WTC11 (cell line): ENCODE data around the gene TBC1D19. TPM values are rescaled to one million over a fixed set of nuclear protein-coding genes. Genes with fewer than 3 reads are reported as not detected.

Source experiments
- ATAC-seq: fragments of 200-7000 bp; cut with Tn5 transposase; 2 replicates; pipeline ENCODE4 v1.10.0; 2021; ENCODE audit warnings: mild to moderate bottlenecking, moderate library complexity
- CTCF ChIA-PET: fragments of 300-600 bp; sonication (Branson Sonifier 250); formaldehyde crosslinking; loops from one replicate; lab custom pipeline; 2021; ENCODE audit warnings: antibody characterized with exemption; lab: Charles Lee
- POLR2A ChIA-PET: fragments of 350-600 bp; sonication (Branson Sonifier 250); formaldehyde crosslinking; loops from one replicate; lab custom pipeline; 2021; ENCODE audit warnings: antibody characterized with exemption; lab: Charles Lee
- DNase-seq: peaks from one replicate; pipeline ENCODE4 v3.0.0; 2021; ENCODE audit warnings: low spot score
- H3K27ac Mint-ChIP-seq: 2 replicates; pipeline ENCODE4 v1.8.0; 2021; ENCODE audit warnings: mixed read lengths
- H3K27me3 Mint-ChIP-seq: 2 replicates; pipeline ENCODE4 v1.8.0; 2021; ENCODE audit warnings: low read depth, mild to moderate bottlenecking, moderate library complexity, mixed read lengths
- H3K36me3 Mint-ChIP-seq: 2 replicates; pipeline ENCODE4 v1.8.0; 2021; ENCODE audit warnings: mixed read lengths
- H3K4me1 Mint-ChIP-seq: 2 replicates; pipeline ENCODE4 v1.8.0; 2022; ENCODE audit warnings: mixed read lengths
- H3K4me3 Mint-ChIP-seq: 2 replicates; pipeline ENCODE4 v1.8.0; 2021; ENCODE audit warnings: mild to moderate bottlenecking, moderate library complexity, mixed read lengths
- H3K9me3 Mint-ChIP-seq: 2 replicates; pipeline ENCODE4 v1.8.0; 2021; ENCODE audit warnings: mixed read lengths
- CREM ChIP-seq: sonication (generic); formaldehyde crosslinking; IDR thresholded peaks from 2 replicates; pipeline ENCODE4 v1.8.1; 2022; ENCODE audit warnings: mild to moderate bottlenecking, missing genetic modification reagents, moderate library complexity
- JAZF1 ChIP-seq: fragments of 250-450 bp; sonication (Bioruptor Pico); IDR thresholded peaks from 2 replicates; pipeline ENCODE4 v1.9.0; 2021; ENCODE audit warnings: moderate library complexity, mild to moderate bottlenecking, inconsistent platforms
- MLX ChIP-seq: sonication (generic); formaldehyde crosslinking; IDR thresholded peaks from 2 replicates; pipeline ENCODE4 v1.8.1; 2023; ENCODE audit warnings: mild to moderate bottlenecking, missing genetic modification reagents, moderate library complexity
- NR3C1 ChIP-seq: sonication (generic); formaldehyde crosslinking; conservative IDR thresholded peaks from 2 replicates; pipeline ENCODE4 v1.8.1; 2023; ENCODE audit warnings: low read depth, mild to moderate bottlenecking, missing genetic modification reagents
- OVOL2 ChIP-seq: fragments of 250-450 bp; sonication (Bioruptor Pico); IDR thresholded peaks from 2 replicates; pipeline ENCODE4 v1.9.0; 2021; ENCODE audit warnings: mild to moderate bottlenecking, borderline replicate concordance
- PRDM15 ChIP-seq: sonication (generic); formaldehyde crosslinking; IDR thresholded peaks from 2 replicates; pipeline ENCODE4 v1.8.0; 2022; ENCODE audit warnings: missing genetic modification reagents
- SOX15 ChIP-seq: fragments of 250-450 bp; sonication (Bioruptor Pico); IDR thresholded peaks from 2 replicates; pipeline ENCODE4 v1.9.0; 2021; ENCODE audit warnings: mild to moderate bottlenecking
- ZNF121 ChIP-seq: sonication (generic); formaldehyde crosslinking; IDR thresholded peaks from 2 replicates; pipeline ENCODE4 v1.8.0; 2023; ENCODE audit warnings: missing genetic modification reagents
- ZNF138 ChIP-seq: sonication (generic); formaldehyde crosslinking; conservative IDR thresholded peaks from 2 replicates; pipeline ENCODE4 v1.8.1; 2022; ENCODE audit warnings: mild to moderate bottlenecking, moderate library complexity, missing genetic modification reagents
- ZNF416 ChIP-seq: fragments of 250-450 bp; sonication (Bioruptor Pico); IDR thresholded peaks from 2 replicates; pipeline ENCODE4 v1.9.0; 2021; ENCODE audit warnings: mild to moderate bottlenecking, inconsistent platforms
- total RNA-seq: library from RNA; stranded (reverse); gene quantifications from 3 replicates; pipeline ENCODE4 v1.2.3, GENCODE V29; 2021
- TF ChIP-seq, protein P1 (sequence below): sonication (generic); formaldehyde crosslinking; conservative IDR thresholded peaks from 2 replicates; pipeline ENCODE4 v1.8.1; 2023; ENCODE audit warnings: mild to moderate bottlenecking, low read depth, missing genetic modification reagents, moderate library complexity
- TF ChIP-seq, protein P2 (sequence below): sonication (generic); formaldehyde crosslinking; IDR thresholded peaks from 2 replicates; pipeline ENCODE4 v1.8.1; 2022; ENCODE audit warnings: mild to moderate bottlenecking, missing genetic modification reagents, moderate library complexity, borderline replicate concordance
- TF ChIP-seq, protein P3 (sequence below): sonication (generic); formaldehyde crosslinking; conservative IDR thresholded peaks from 2 replicates; pipeline ENCODE4 v1.8.1; 2022; ENCODE audit warnings: mild to moderate bottlenecking, missing genetic modification reagents

TBC1D19 gene
- total RNA-seq, 1 experiment from 2014 or later, result 2.1 TPM

DNA sequence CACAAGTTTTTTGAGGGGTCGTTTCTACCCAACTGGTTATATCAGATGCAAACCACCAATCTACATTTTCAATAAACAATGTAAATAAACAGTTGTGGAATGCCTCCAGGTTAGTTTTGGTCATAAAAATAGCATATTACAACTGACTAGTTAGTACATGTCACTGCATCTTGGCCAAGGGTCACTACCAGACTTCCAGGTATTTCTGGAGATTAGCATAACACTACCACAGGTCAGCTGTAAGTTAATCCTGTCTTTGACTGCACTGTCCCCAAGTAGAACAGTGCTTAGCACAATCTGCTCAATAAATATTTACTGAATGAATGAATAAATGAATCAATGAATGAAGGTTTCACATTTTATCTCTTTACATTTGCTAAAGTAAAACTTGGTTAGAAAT, 64.4 kb downstream of the TBC1D19 start:
- ATAC-seq (peak; percentile 90), DNase-seq (no peak)
- peak overlapping the region; percentile 75 for H3K27ac Mint-ChIP-seq
- H3K4me3 Mint-ChIP-seq, result no peak overlapping the region
- H3K4me1 Mint-ChIP-seq, result peaks cover 22% of the 10 kb centered on the region
- H3K9me3 Mint-ChIP-seq, result peaks cover 27% of the 10 kb centered on the region
- peaks cover 14% of the 10 kb centered on the region for H3K36me3 Mint-ChIP-seq
- peaks cover 3% of the 10 kb centered on the region for H3K27me3 Mint-ChIP-seq
- TF ChIP-seq SOX15 (CRISPR knock-in tag), result no peak
- TF ChIP-seq ZNF416 (CRISPR knock-in tag), result no peak
- no peak for TF ChIP-seq MLX (CRISPR knock-in tag)
- no peak for TF ChIP-seq PRDM15 (CRISPR knock-in tag)
- no peak for TF ChIP-seq NR3C1 (CRISPR knock-in tag)
- no peak for TF ChIP-seq ZNF138 (CRISPR knock-in tag)
- TF ChIP-seq, protein P1, sequence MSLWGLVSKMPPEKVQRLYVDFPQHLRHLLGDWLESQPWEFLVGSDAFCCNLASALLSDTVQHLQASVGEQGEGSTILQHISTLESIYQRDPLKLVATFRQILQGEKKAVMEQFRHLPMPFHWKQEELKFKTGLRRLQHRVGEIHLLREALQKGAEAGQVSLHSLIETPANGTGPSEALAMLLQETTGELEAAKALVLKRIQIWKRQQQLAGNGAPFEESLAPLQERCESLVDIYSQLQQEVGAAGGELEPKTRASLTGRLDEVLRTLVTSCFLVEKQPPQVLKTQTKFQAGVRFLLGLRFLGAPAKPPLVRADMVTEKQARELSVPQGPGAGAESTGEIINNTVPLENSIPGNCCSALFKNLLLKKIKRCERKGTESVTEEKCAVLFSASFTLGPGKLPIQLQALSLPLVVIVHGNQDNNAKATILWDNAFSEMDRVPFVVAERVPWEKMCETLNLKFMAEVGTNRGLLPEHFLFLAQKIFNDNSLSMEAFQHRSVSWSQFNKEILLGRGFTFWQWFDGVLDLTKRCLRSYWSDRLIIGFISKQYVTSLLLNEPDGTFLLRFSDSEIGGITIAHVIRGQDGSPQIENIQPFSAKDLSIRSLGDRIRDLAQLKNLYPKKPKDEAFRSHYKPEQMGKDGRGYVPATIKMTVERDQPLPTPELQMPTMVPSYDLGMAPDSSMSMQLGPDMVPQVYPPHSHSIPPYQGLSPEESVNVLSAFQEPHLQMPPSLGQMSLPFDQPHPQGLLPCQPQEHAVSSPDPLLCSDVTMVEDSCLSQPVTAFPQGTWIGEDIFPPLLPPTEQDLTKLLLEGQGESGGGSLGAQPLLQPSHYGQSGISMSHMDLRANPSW (CRISPR knock-in tag), result no peak
- TF ChIP-seq, protein P2, sequence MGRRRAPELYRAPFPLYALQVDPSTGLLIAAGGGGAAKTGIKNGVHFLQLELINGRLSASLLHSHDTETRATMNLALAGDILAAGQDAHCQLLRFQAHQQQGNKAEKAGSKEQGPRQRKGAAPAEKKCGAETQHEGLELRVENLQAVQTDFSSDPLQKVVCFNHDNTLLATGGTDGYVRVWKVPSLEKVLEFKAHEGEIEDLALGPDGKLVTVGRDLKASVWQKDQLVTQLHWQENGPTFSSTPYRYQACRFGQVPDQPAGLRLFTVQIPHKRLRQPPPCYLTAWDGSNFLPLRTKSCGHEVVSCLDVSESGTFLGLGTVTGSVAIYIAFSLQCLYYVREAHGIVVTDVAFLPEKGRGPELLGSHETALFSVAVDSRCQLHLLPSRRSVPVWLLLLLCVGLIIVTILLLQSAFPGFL, result no peak
- TF ChIP-seq ZNF121 (CRISPR knock-in tag), result no peak
- no peak for TF ChIP-seq JAZF1
- TF ChIP-seq, protein P3, sequence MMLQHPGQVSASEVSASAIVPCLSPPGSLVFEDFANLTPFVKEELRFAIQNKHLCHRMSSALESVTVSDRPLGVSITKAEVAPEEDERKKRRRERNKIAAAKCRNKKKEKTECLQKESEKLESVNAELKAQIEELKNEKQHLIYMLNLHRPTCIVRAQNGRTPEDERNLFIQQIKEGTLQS, result no peak
- ChIA-PET POLR2A (no interaction called here), CTCF (interaction anchor here (1.0 to 1.3 kb wide), 2 partner anchors 14 to 37 kb away, joined by 3 to 4 read pairs; no protein-coding TSS in a partner anchor)

GRCh38 chr4:26660261-26660660, 76.4 kb downstream of the TBC1D19 start:
- Mint-ChIP-seq H3K9me3 (peaks cover 24% of the 10 kb centered on the region), H3K27ac (no peak overlapping the region), H3K4me1 (peaks cover 4% of the 10 kb centered on the region), H3K36me3 (peaks cover 17% of the 10 kb centered on the region), H3K4me3 (no peak overlapping the region), H3K27me3 (no peaks in the 10 kb centered on the region)
- ATAC-seq (no peak), DNase-seq (no peak)
- POLR2A ChIA-PET, result no interaction called here
- TF ChIP-seq CREM (CRISPR knock-in tag), result no peak
- no peak for TF ChIP-seq OVOL2 (CRISPR knock-in tag)
- no peak for TF ChIP-seq PRDM15 (CRISPR knock-in tag)
- CTCF ChIA-PET, result no interaction called here
